Hepatocyte (in vitro differentiated cells): Measurements from ENCODE around the gene ALDH1A2. TPM values are rescaled to one million over a fixed set of nuclear protein-coding genes. Genes with fewer than 3 reads are reported as not detected.

Experiments
- DNase-seq: peaks from one replicate; pipeline ENCODE4 v3.0.0-alpha.2; 2016; ENCODE audit warnings: low spot score
- H2AFZ ChIP-seq: fragments of 200-600 bp; sonication (generic); 2 replicates; pipeline ENCODE4 v1.6.0; 2016; ENCODE audit warnings: antibody characterized with exemption, mild to moderate bottlenecking
- H3K27ac ChIP-seq: fragments of 200-600 bp; sonication (generic); 2 replicates; pipeline ENCODE4 v1.5.1; 2016; ENCODE audit warnings: mild to moderate bottlenecking
- H3K27me3 ChIP-seq: fragments of 200-600 bp; sonication (generic); 2 replicates; pipeline ENCODE4 v1.6.1; 2016
- H3K36me3 ChIP-seq: fragments of 200-600 bp; sonication (generic); replicated peaks from 2 replicates; pipeline ENCODE4 v1.5.1; 2016; ENCODE audit warnings: low read depth; ENCODE audit not compliant: insufficient read depth
- H3K4me1 ChIP-seq: fragments of 200-600 bp; sonication (generic); 2 replicates; pipeline ENCODE4 v1.5.1; 2016; ENCODE audit warnings: mild to moderate bottlenecking, moderate library complexity; ENCODE audit not compliant: insufficient read depth
- H3K4me2 ChIP-seq: fragments of 200-600 bp; sonication (generic); 2 replicates; pipeline ENCODE4 v1.6.0; 2016
- H3K4me3 ChIP-seq: fragments of 200-600 bp; sonication (generic); 2 replicates; pipeline ENCODE4 v1.5.1; 2016; ENCODE audit warnings: mild to moderate bottlenecking
- H3K79me2 ChIP-seq: fragments of 200-600 bp; sonication (generic); 2 replicates; pipeline ENCODE4 v1.6.0; 2017; ENCODE audit warnings: mild to moderate bottlenecking
- H3K9me2 ChIP-seq: fragments of 200-600 bp; sonication (generic); replicated peaks from 2 replicates; pipeline ENCODE4 v1.6.0; 2017; ENCODE audit warnings: mild to moderate bottlenecking; ENCODE audit not compliant: insufficient read depth
- H3K9me3 ChIP-seq: fragments of 200-600 bp; sonication (generic); 2 replicates; pipeline ENCODE4 v1.5.1; 2016; ENCODE audit warnings: low read depth, mild to moderate bottlenecking
- H4K20me1 ChIP-seq: fragments of 200-600 bp; sonication (generic); 2 replicates; pipeline ENCODE4 v1.6.0; 2016; ENCODE audit warnings: mild to moderate bottlenecking; ENCODE audit not compliant: insufficient read depth, poor library complexity, severe bottlenecking
- EZH2 ChIP-seq: fragments of 200-600 bp; sonication (generic); IDR thresholded peaks from 2 replicates; pipeline ENCODE4 v1.6.1; 2016; ENCODE audit warnings: antibody characterized with exemption, mild to moderate bottlenecking, borderline replicate concordance
- EZH2phosphoT487 ChIP-seq: fragments of 200-600 bp; sonication (generic); IDR thresholded peaks from one replicate; pipeline ENCODE4 v1.6.1; 2018; ENCODE audit warnings: antibody characterized with exemption, mild to moderate bottlenecking, low read depth, moderate library complexity; ENCODE audit not compliant: unreplicated experiment, severe bottlenecking
- WGBS: methylation state at CpG from one replicate; pipeline ENCODE4 v1.1.6; 2016; ENCODE audit warnings: low lambda C conversion rate; ENCODE audit errors: missing lambda C conversion rate; 5-methylcytosine and 5-hydroxymethylcytosine counted together
- polyA plus RNA-seq: library from polyadenylated mRNA; unstranded; fragments of >200 nt; fragmentation: Nextera tagmentation; extraction: Ambion mirVana; gene quantifications from 2 replicates; pipeline ENCODE4 v1.2.1, GENCODE V29; 2016
- total RNA-seq: library from RNA; depleted of rRNA; stranded (reverse); fragments of >200 nt; gene quantifications from 2 replicates; pipeline ENCODE4 v1.2.3, GENCODE V29; 2014
- TF ChIP-seq, protein P1 (sequence below): fragments of 200-600 bp; sonication (generic); IDR thresholded peaks from 2 replicates; pipeline ENCODE4 v1.5.1; 2016; ENCODE audit warnings: antibody characterized with exemption, mild to moderate bottlenecking; ENCODE audit not compliant: poor library complexity

The ALDH1A2 gene
- total and polyA plus RNA-seq, 2 experiments from 2014 or later, result 3.0 to 7.3 TPM

DNA sequence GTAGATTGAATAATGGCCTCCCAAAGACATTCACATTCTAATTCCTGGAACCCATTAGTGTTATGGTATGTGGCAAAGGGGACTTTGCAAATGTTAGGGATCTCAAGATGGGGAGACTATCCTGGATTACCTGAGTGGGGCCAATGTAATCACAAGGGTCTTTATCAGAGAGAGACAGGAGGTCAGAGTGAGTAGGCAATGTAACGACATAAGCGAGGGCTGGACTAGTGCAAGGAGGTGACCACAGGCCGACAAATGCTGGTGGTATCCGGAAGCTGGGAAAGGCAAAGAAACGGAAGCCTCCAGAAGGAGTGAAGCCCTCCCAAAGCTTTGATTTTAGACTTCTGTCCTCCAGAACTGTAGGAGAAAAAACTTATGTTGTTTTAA, 46.2 kb upstream of the ALDH1A2 start:
- no peak overlapping the region for H3K4me2 ChIP-seq
- H3K9me2 ChIP-seq, result no peaks in the 10 kb centered on the region
- no peak for DNase-seq
- H4K20me1 ChIP-seq, result no peaks in the 10 kb centered on the region
- no peak overlapping the region for H3K4me3 ChIP-seq
- H3K36me3 ChIP-seq, result no peaks in the 10 kb centered on the region
- no peak overlapping the region for H2AFZ ChIP-seq
- no peaks in the 10 kb centered on the region for H3K79me2 ChIP-seq
- no peaks in the 10 kb centered on the region for H3K9me3 ChIP-seq
- H3K27ac ChIP-seq, result no peak overlapping the region
- TF ChIP-seq, protein P1, sequence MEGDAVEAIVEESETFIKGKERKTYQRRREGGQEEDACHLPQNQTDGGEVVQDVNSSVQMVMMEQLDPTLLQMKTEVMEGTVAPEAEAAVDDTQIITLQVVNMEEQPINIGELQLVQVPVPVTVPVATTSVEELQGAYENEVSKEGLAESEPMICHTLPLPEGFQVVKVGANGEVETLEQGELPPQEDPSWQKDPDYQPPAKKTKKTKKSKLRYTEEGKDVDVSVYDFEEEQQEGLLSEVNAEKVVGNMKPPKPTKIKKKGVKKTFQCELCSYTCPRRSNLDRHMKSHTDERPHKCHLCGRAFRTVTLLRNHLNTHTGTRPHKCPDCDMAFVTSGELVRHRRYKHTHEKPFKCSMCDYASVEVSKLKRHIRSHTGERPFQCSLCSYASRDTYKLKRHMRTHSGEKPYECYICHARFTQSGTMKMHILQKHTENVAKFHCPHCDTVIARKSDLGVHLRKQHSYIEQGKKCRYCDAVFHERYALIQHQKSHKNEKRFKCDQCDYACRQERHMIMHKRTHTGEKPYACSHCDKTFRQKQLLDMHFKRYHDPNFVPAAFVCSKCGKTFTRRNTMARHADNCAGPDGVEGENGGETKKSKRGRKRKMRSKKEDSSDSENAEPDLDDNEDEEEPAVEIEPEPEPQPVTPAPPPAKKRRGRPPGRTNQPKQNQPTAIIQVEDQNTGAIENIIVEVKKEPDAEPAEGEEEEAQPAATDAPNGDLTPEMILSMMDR, result no peak
- no peak for TF ChIP-seq EZH2phosphoT487
- no peak for TF ChIP-seq EZH2
- H3K4me1 ChIP-seq, result no peaks in the 10 kb centered on the region
- WGBS, result 97% methylated on average over 5 of the region's 5 CpGs
- no peaks in the 10 kb centered on the region for H3K27me3 ChIP-seq

DNA sequence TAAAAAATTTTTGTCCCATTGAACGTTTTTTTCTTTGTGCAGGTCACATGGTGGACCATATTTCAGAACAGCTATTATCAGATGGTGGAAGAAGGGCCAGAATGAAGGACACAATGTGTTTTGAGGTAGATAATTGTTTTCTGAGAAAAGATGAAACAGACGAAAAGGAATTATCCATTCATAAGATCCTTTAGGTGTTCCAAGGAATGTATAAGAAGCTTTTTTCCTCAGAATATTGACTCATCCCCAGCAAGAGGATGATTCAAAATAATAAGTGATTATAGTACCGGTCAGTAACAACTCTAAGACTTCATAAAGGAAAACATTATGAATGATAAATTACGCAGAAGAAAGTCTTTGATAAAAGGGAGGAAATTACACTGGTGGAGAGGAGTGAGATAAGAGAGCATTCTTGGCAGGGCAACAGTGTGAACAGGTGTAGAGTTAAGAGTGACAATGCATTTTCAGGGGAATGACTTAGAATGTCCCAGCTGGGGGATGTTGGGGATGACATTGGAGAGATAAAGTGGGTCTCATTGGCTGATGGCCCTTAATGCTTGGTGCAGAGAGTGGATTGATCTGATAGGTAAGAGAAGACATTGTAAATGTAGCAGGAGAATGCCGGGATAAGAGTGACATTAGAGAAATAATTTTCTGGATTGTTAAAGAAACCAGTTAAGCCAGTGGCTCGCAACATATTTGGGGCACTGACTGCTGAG, 45.6 kb upstream of the ALDH1A2 start:
- no peaks in the 10 kb centered on the region for H3K4me1 ChIP-seq
- no peaks in the 10 kb centered on the region for H3K79me2 ChIP-seq
- H2AFZ ChIP-seq, result no peak overlapping the region
- WGBS, result 83% methylated on average over 6 of the region's 6 CpGs
- TF ChIP-seq EZH2phosphoT487 (no peak), EZH2 (no peak)
- TF ChIP-seq, protein P1, result no peak
- no peaks in the 10 kb centered on the region for H3K9me3 ChIP-seq
- H3K27ac ChIP-seq, result no peak overlapping the region
- H3K27me3 ChIP-seq, result no peaks in the 10 kb centered on the region
- no peaks in the 10 kb centered on the region for H4K20me1 ChIP-seq
- H3K36me3 ChIP-seq, result no peaks in the 10 kb centered on the region
- no peaks in the 10 kb centered on the region for H3K9me2 ChIP-seq
- no peak for DNase-seq
- no peak overlapping the region for H3K4me2 ChIP-seq
- no peak overlapping the region for H3K4me3 ChIP-seq

DNA sequence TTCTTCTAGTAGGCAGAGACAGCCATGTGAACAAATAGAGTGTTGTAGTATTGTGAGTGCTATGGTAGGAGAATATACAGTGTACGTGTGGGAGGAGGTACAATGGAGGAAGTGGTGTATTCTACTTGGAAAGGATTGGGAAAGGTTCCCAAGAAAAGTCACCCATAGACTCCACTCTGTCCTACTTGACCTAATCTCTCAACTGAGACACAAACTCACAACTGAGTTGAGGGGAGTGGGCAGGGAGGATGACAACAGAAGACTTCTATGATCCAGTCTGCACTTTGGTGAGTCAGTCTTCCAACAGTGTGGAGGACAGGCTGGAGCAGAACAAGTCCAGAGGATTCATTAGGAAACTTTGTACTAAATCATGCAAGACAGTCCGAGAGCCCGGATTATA, 43.9 kb upstream of the ALDH1A2 start:
- Histone ChIP-seq H3K4me2 (no peak overlapping the region), H3K9me3 (no peaks in the 10 kb centered on the region), H3K36me3 (no peaks in the 10 kb centered on the region), H3K79me2 (no peaks in the 10 kb centered on the region), H3K9me2 (no peaks in the 10 kb centered on the region), H4K20me1 (no peaks in the 10 kb centered on the region), H3K4me3 (no peak overlapping the region), H3K4me1 (no peaks in the 10 kb centered on the region), H2AFZ (no peak overlapping the region), H3K27me3 (no peaks in the 10 kb centered on the region), H3K27ac (no peak overlapping the region)
- 88% methylated on average over 3 of the region's 3 CpGs for WGBS
- DNase-seq, result no peak
- TF ChIP-seq, protein P1, result no peak
